Measurements from ENCODE around the gene SEMA5B. TPM values are rescaled to one million over a fixed set of nuclear protein-coding genes. Genes with fewer than 3 reads are reported as not detected.

SEMA5B gene
- total RNA-seq, 1 experiment from 2014 or later = not detected

DNA sequence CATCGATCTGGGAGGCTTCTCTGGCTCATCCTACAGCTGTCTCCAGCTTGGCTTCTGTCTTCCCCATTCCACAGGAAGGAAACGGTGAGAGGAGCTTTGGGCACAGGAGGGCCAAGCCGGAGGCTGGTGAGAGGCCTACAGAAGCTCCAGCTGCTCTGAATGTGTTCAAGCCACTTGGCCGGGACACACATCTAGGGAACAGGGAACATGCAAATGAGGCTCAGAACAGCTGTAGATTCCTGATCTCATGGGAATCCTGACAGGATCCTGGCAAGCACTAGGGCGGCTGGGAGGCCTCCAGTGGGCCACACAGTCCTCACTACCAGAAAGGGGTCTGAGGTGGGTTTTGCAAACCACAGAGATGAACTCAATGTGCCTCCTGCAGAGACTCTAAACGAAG lies 13.7 kb downstream of the SEMA5B start:
- ChIA-PET POLR2A (interaction anchor here (0.5 kb wide), 1 partner anchor 15 kb away, joined by 3 read pairs; no protein-coding TSS in a partner anchor), CTCF (interaction anchor here (0.6 to 3.6 kb wide), 6 partner anchors 12 to 565 kb away, joined by 3 to 14 read pairs (median 4); no protein-coding TSS in a partner anchor)
- no TSS peak for BruUV-seq (replicated peaks)
- no peak for TF ChIP-seq CTCF (IDR thresholded peaks at IDR 0.05; ENCODE audit: unreplicated experiment)
- intact Hi-C loops (cut with micrococcal nuclease) = no loop called here
- Mint-ChIP-seq H3K27me3 (ENCODE audit: insufficient read depth, unreplicated experiment) (peaks cover 45% of the 10 kb centered on the region), H3K9me3 (ENCODE audit: unreplicated experiment) (no peaks in the 10 kb centered on the region), H3K27ac (ENCODE audit: low read depth, unreplicated experiment) (no peak overlapping the region), H3K36me3 (ENCODE audit: insufficient read depth, unreplicated experiment) (peaks cover 5% of the 10 kb centered on the region), H3K4me3 (ENCODE audit: unreplicated experiment) (no peak overlapping the region), H3K4me1 (ENCODE audit: insufficient read depth, unreplicated experiment) (no peaks in the 10 kb centered on the region)
- no peak for DNase-seq (ENCODE audit: unreplicated experiment)

- ChIA-PET POLR2A (no interaction called here), CTCF (no interaction called here)
- no peaks in the 10 kb centered on the region for H3K4me1 Mint-ChIP-seq (ENCODE audit: insufficient read depth, unreplicated experiment)
- no peak for TF ChIP-seq CTCF (IDR thresholded peaks at IDR 0.05; ENCODE audit: unreplicated experiment)
- H3K36me3 Mint-ChIP-seq (ENCODE audit: insufficient read depth, unreplicated experiment) = peaks cover 5% of the 10 kb centered on the region
- H3K27me3 Mint-ChIP-seq (ENCODE audit: insufficient read depth, unreplicated experiment) = peaks cover 49% of the 10 kb centered on the region
- DNase-seq (ENCODE audit: unreplicated experiment) = no peak
- BruUV-seq (replicated peaks) = no TSS peak
- H3K27ac Mint-ChIP-seq (ENCODE audit: low read depth, unreplicated experiment) = no peak overlapping the region
- H3K4me3 Mint-ChIP-seq (ENCODE audit: unreplicated experiment) = no peak overlapping the region
- intact Hi-C loops (cut with micrococcal nuclease) = no loop called here
- H3K9me3 Mint-ChIP-seq (ENCODE audit: unreplicated experiment) = no peaks in the 10 kb centered on the region
These were observed 14.9 kb downstream of the SEMA5B start for GRCh38 chr3:123012652-123013051.

GRCh38 chr3:123011447-123011846 lies 16.1 kb downstream of the SEMA5B start:
- intact Hi-C loops (cut with micrococcal nuclease) = no loop called here
- Mint-ChIP-seq H3K36me3 (ENCODE audit: insufficient read depth, unreplicated experiment) (peaks cover 5% of the 10 kb centered on the region), H3K27me3 (ENCODE audit: insufficient read depth, unreplicated experiment) (peaks cover 61% of the 10 kb centered on the region), H3K27ac (ENCODE audit: low read depth, unreplicated experiment) (no peak overlapping the region), H3K4me3 (ENCODE audit: unreplicated experiment) (no peak overlapping the region), H3K4me1 (ENCODE audit: insufficient read depth, unreplicated experiment) (no peaks in the 10 kb centered on the region), H3K9me3 (ENCODE audit: unreplicated experiment) (no peaks in the 10 kb centered on the region)
- no peak for TF ChIP-seq CTCF (IDR thresholded peaks at IDR 0.05; ENCODE audit: unreplicated experiment)
- CTCF ChIA-PET = no interaction called here
- POLR2A ChIA-PET = no interaction called here
- BruUV-seq (replicated peaks) = no TSS peak
- DNase-seq (ENCODE audit: unreplicated experiment) = no peak

- H3K4me1 Mint-ChIP-seq (ENCODE audit: insufficient read depth, unreplicated experiment) = no peaks in the 10 kb centered on the region
- DNase-seq (ENCODE audit: unreplicated experiment) = no peak
- no peak overlapping the region for H3K4me3 Mint-ChIP-seq (ENCODE audit: unreplicated experiment)
- H3K27me3 Mint-ChIP-seq (ENCODE audit: insufficient read depth, unreplicated experiment) = peaks cover 60% of the 10 kb centered on the region
- ChIA-PET POLR2A (interaction anchor here (0.8 kb wide), 1 partner anchor 12 kb away, joined by 4 read pairs; no protein-coding TSS in a partner anchor), CTCF (no interaction called here)
- no peaks in the 10 kb centered on the region for H3K9me3 Mint-ChIP-seq (ENCODE audit: unreplicated experiment)
- intact Hi-C loops (cut with micrococcal nuclease) = no loop called here
- no TSS peak for BruUV-seq (replicated peaks)
- no peak for TF ChIP-seq CTCF (IDR thresholded peaks at IDR 0.05; ENCODE audit: unreplicated experiment)
- peaks cover 5% of the 10 kb centered on the region for H3K36me3 Mint-ChIP-seq (ENCODE audit: insufficient read depth, unreplicated experiment)
- no peak overlapping the region for H3K27ac Mint-ChIP-seq (ENCODE audit: low read depth, unreplicated experiment)
These were observed 18.7 kb downstream of the SEMA5B start for GRCh38 chr3:123008840-123009239.

Measured in MCF 10A (cell line).